Measurements from ENCODE around the gene SHTN1. TPM values are rescaled to one million over a fixed set of nuclear protein-coding genes. Genes with fewer than 3 reads are reported as not detected.
A peak's percentile ranks its signal among the peaks of the same experiment; 100 is the strongest.

Gene SHTN1
- total RNA-seq, 1 experiment from 2014 or later: 39.9 TPM

DNA sequence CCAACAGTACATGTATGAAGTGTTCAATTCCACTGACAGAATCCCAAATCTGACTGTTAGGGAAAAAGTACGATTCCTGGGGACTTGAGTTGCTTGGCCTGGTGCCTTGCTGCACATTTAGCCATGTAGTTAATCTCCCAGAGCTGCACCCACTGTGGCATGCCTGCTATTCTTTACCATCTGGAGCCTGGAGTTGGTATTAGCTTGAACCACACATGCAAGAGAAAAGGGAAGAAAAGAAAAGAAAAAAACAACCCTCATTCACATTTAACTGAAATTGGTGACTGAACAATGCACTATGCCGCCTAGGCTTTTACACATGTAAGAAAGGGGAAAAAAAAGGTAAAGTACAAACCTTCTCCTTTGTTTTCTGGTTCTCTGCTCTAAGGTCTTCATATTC is 26.1 kb downstream of the SHTN1 start:
- DNase-seq (ENCODE audit: low spot score): peak; percentile 51
- Histone ChIP-seq H3K27ac (ENCODE audit: low read depth, low read length, poor library complexity, severe bottlenecking) (no peak overlapping the region), H3K9me3 (ENCODE audit: low read depth, low read length, poor library complexity, severe bottlenecking) (no peaks in the 10 kb centered on the region), H3K36me3 (ENCODE audit: insufficient read depth, low read length, poor library complexity, severe bottlenecking) (no peaks in the 10 kb centered on the region), H3K27me3 (replicated peaks; ENCODE audit: insufficient read depth, low read depth, low read length, poor library complexity) (no peaks in the 10 kb centered on the region), H3K4me1 (ENCODE audit: insufficient read depth, low read length, poor library complexity, severe bottlenecking) (peaks cover 36% of the 10 kb centered on the region), H3K4me3 (ENCODE audit: low read depth, low read length, poor library complexity, severe bottlenecking) (no peak overlapping the region)
- intact Hi-C loops (cut with micrococcal nuclease; ENCODE audit: unreplicated experiment): no loop called here
- TF ChIP-seq EZH2 (IDR thresholded peaks at IDR 0.05; ENCODE audit: borderline replicate concordance, low read depth, low read length, poor library complexity, severe bottlenecking) (no peak), CTCF (conservative IDR thresholded peaks at IDR 0.05; ENCODE audit: low read depth, low read length) (no peak)
- BruUV-seq (replicated peaks): no TSS peak
- POLR2A ChIA-PET (ENCODE audit: low non-redundant PET): interaction anchor here (0.5 kb wide), 1 partner anchor 112 kb away, joined by 3 read pairs; no protein-coding TSS in a partner anchor
- CTCF ChIA-PET: no interaction called here

- peak; percentile 91 for DNase-seq (ENCODE audit: low spot score)
- BruUV-seq (replicated peaks): no TSS peak
- Histone ChIP-seq H3K4me3 (ENCODE audit: low read depth, low read length, poor library complexity, severe bottlenecking) (peak overlapping the region; percentile 14), H3K4me1 (ENCODE audit: insufficient read depth, low read length, poor library complexity, severe bottlenecking) (peaks cover 39% of the 10 kb centered on the region), H3K9me3 (ENCODE audit: low read depth, low read length, poor library complexity, severe bottlenecking) (no peaks in the 10 kb centered on the region), H3K27me3 (replicated peaks; ENCODE audit: insufficient read depth, low read depth, low read length, poor library complexity) (no peaks in the 10 kb centered on the region), H3K36me3 (ENCODE audit: insufficient read depth, low read length, poor library complexity, severe bottlenecking) (no peaks in the 10 kb centered on the region), H3K27ac (ENCODE audit: low read depth, low read length, poor library complexity, severe bottlenecking) (peak overlapping the region; percentile 22)
- POLR2A ChIA-PET (ENCODE audit: low non-redundant PET): interaction anchor here (0.5 kb wide), 1 partner anchor 113 kb away, joined by 3 read pairs; no protein-coding TSS in a partner anchor
- TF ChIP-seq EZH2 (IDR thresholded peaks at IDR 0.05; ENCODE audit: borderline replicate concordance, low read depth, low read length, poor library complexity, severe bottlenecking): no peak
- no peak for TF ChIP-seq CTCF (conservative IDR thresholded peaks at IDR 0.05; ENCODE audit: low read depth, low read length)
- intact Hi-C loops (cut with micrococcal nuclease; ENCODE audit: unreplicated experiment): no loop called here
- CTCF ChIA-PET: interaction anchor here (0.6 kb wide), 1 partner anchor 177 kb away, joined by 5 read pairs; no protein-coding TSS in a partner anchor
Measured at GRCh38 chr10:116974456-116975005, 30.5 kb downstream of the SHTN1 start.

- intact Hi-C loops (cut with micrococcal nuclease; ENCODE audit: unreplicated experiment): no loop called here
- ChIA-PET POLR2A (ENCODE audit: low non-redundant PET) (no interaction called here), CTCF (no interaction called here)
- DNase-seq (ENCODE audit: low spot score): no peak
- H3K4me1 ChIP-seq (ENCODE audit: insufficient read depth, low read length, poor library complexity, severe bottlenecking): peaks cover 34% of the 10 kb centered on the region
- peak overlapping the region; percentile 14 for H3K4me3 ChIP-seq (ENCODE audit: low read depth, low read length, poor library complexity, severe bottlenecking)
- no peaks in the 10 kb centered on the region for H3K27me3 ChIP-seq (replicated peaks; ENCODE audit: insufficient read depth, low read depth, low read length, poor library complexity)
- H3K27ac ChIP-seq (ENCODE audit: low read depth, low read length, poor library complexity, severe bottlenecking): peak overlapping the region; percentile 22
- TSS peak; percentile 50 for BruUV-seq (replicated peaks)
- TF ChIP-seq CTCF (conservative IDR thresholded peaks at IDR 0.05; ENCODE audit: low read depth, low read length) (no peak), EZH2 (IDR thresholded peaks at IDR 0.05; ENCODE audit: borderline replicate concordance, low read depth, low read length, poor library complexity, severe bottlenecking) (no peak)
- no peaks in the 10 kb centered on the region for H3K36me3 ChIP-seq (ENCODE audit: insufficient read depth, low read length, poor library complexity, severe bottlenecking)
- H3K9me3 ChIP-seq (ENCODE audit: low read depth, low read length, poor library complexity, severe bottlenecking): no peaks in the 10 kb centered on the region
Measured at GRCh38 chr10:116973946-116974455, 31.0 kb downstream of the SHTN1 start.
